Esophagus muscularis mucosa (tissue), 4 donors: ENCODE measurements around the gene FAM135A. TPM values are rescaled to one million over a fixed set of nuclear protein-coding genes. Genes with fewer than 3 reads are reported as not detected.
"Not testable (repeated sequence)": the region's sequence is repeated elsewhere in the genome, so short reads cannot be mapped to it uniquely, and the experiment has no call there.

Experiments
- DNase-seq: peaks from one replicate; pipeline ENCODE4 v3.0.0-alpha.2; 2017; ENCODE audit errors: extremely low spot score
- H3K27ac ChIP-seq, 4 donors: fragments of 200-600 bp; sonication (generic); replicated peaks in 1 of 4; 1 replicate in 3 of 4; 2 replicates in 1 of 4; pipeline ENCODE4 v1.5.1; 2016 to 2019; ENCODE audit warnings: mild to moderate bottlenecking in 1 of 4
- H3K27me3 ChIP-seq, 4 donors: fragments of 200-600 bp; sonication (generic); one replicate each; pipeline versions ENCODE4 v1.5.1 to v1.6.0; 2016 to 2019
- H3K36me3 ChIP-seq, 4 donors: fragments of 200-600 bp; sonication (generic); one replicate each; pipeline ENCODE4 v1.5.1; 2016 to 2019
- H3K4me1 ChIP-seq, 4 donors: fragments of 200-600 bp; sonication (generic); one replicate each; pipeline ENCODE4 v1.5.1; 2016 to 2019
- H3K4me3 ChIP-seq, 4 donors: fragments of 200-600 bp; sonication (generic); 1 replicate in 2 of 4; 2 replicates in 2 of 4; pipeline ENCODE4 v1.5.1; 2016 to 2019; ENCODE audit warnings: mild to moderate bottlenecking in 4 of 4, moderate library complexity in 1 of 4
- H3K9me3 ChIP-seq, 4 donors: fragments of 200-600 bp; sonication (generic); 1 replicate in 3 of 4; 2 replicates in 1 of 4; pipeline ENCODE4 v1.5.1; 2016 to 2019
- EP300 ChIP-seq: sonication (generic); formaldehyde crosslinking; IDR thresholded peaks from one replicate; pipeline ENCODE4 v1.6.1; 2017; ENCODE audit warnings: antibody characterized with exemption
- POLR2A ChIP-seq: fragments of 450-650 bp; IDR thresholded peaks from one replicate; pipeline ENCODE4 v1.6.1; 2017; ENCODE audit warnings: antibody characterized with exemption, moderate library complexity, mild to moderate bottlenecking, low read depth
- POLR2AphosphoS5 ChIP-seq, 2 donors: sonication (generic); formaldehyde crosslinking; IDR thresholded peaks; one replicate each; pipeline ENCODE4 v1.6.1; 2017; ENCODE audit warnings: antibody characterized with exemption in 2 of 2
- WGBS: methylation state at CpG from one replicate; pipeline ENCODE4 v1.1.5; 2018; 5-methylcytosine and 5-hydroxymethylcytosine counted together
- intact Hi-C: fragments of 100-400 bp; cut with DNase I; formaldehyde crosslinking; loops from one replicate; pipeline ENCODE4 v1.15.1; 2023
- total RNA-seq, 4 donors: library from RNA; depleted of rRNA; stranded (reverse); fragments of >200 nt; gene quantifications; one replicate each; pipeline versions ENCODE4 v1.1.0 to v1.2.1, GENCODE V29; 2016
- TF ChIP-seq, protein P1 (sequence below), 3 experiments: fragments of 200-600 bp in 2 of 3; fragments of 450-650 bp in 1 of 3; sonication (generic) in 2 of 3; IDR thresholded peaks; one replicate each; pipeline ENCODE4 v1.5.1; 2017 to 2019; ENCODE audit warnings: antibody characterized with exemption in 3 of 3, mild to moderate bottlenecking in 2 of 3, moderate library complexity in 1 of 3

Gene FAM135A
- total RNA-seq, 4 donors from 2014 or later: 14.8 to 21.3 (median 19.8) TPM

DNA sequence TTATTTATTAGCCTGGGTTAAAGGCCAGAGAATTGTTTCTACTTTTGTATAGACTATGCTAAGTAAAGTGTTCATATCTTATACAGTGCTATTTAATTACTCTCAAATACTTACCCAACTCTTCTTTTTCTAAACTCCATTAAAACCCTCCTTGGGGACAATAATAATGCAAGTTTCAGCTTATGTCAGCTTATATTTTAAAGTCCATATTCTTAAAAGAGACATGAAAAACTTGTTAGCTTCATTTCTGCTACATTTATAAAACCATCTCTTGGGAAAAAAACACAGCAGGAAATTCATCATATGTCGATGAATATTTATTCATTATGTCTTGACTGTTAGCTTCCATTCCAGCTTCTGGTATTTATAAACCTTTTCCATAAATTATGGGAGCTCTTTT is 81.5 kb downstream of the FAM135A start:
- no peak for TF ChIP-seq POLR2A
- no peak for TF ChIP-seq EP300
- TF ChIP-seq, protein P1, sequence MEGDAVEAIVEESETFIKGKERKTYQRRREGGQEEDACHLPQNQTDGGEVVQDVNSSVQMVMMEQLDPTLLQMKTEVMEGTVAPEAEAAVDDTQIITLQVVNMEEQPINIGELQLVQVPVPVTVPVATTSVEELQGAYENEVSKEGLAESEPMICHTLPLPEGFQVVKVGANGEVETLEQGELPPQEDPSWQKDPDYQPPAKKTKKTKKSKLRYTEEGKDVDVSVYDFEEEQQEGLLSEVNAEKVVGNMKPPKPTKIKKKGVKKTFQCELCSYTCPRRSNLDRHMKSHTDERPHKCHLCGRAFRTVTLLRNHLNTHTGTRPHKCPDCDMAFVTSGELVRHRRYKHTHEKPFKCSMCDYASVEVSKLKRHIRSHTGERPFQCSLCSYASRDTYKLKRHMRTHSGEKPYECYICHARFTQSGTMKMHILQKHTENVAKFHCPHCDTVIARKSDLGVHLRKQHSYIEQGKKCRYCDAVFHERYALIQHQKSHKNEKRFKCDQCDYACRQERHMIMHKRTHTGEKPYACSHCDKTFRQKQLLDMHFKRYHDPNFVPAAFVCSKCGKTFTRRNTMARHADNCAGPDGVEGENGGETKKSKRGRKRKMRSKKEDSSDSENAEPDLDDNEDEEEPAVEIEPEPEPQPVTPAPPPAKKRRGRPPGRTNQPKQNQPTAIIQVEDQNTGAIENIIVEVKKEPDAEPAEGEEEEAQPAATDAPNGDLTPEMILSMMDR (IDR thresholded peaks at IDR 0.05): no peak
- no peak for TF ChIP-seq POLR2AphosphoS5 (IDR thresholded peaks at IDR 0.05)
- DNase-seq: no peak
- 92% methylated on average over 1 of the region's 1 CpG for WGBS
- intact Hi-C loops: no loop called here
- H3K27me3 ChIP-seq: no peaks in the 10 kb centered on the region
- no peaks in the 10 kb centered on the region for H3K4me1 ChIP-seq
- H3K9me3 ChIP-seq: peaks cover 0 to 10% (median 0%) of the 10 kb centered on the region in 4 donors
- no peak overlapping the region for H3K4me3 ChIP-seq
- H3K27ac ChIP-seq: no peak overlapping the region
- H3K36me3 ChIP-seq: peaks cover 0 to 10% (median 0%) of the 10 kb centered on the region in 4 donors

DNA sequence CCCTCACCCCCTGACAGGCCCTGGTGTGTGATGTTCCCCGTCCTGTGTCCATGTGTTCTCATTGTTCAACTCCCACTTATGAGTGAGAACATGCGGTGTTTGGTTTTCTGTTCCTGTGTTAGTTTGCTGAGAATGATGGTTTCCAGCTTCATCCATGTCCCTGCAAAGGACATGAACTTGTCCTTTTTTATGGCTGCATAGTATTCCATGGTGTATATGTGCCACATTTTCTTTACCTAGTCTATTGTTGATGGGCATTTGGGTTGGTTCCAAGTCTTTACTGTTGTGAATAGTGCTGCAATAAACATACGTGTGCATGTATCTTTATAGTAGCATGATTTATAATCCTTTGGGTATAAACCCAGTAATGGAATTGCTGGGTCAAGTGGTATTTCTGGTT is 82.5 kb downstream of the FAM135A start:
- H3K27ac ChIP-seq, H3K4me3 ChIP-seq, H3K27me3 ChIP-seq, H3K4me1 ChIP-seq, H3K9me3 ChIP-seq, DNase-seq, intact Hi-C loops: not testable (repeated sequence)
- WGBS: 98% methylated on average over 3 of the region's 3 CpGs
- peaks cover 0 to 16% (median 3%) of the 10 kb centered on the region in 4 donors for H3K36me3 ChIP-seq

DNA sequence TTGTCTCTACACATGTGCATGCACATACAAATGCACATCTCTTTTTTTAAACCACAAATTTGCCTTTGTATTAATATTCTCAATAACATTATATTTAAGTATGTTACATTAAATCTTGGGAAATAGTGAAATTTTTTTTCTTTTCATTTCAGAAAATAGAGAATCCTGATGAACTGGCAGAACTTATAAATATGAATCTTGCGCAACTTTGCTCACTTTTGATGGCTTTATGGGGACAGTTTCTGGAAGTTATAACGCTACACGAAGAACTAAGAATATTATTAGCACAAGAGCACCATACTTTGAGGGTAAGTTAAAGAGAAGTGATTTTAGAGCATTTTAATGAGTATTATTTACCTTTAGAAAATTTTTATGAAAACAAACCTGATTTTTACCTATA is 89.2 kb downstream of the FAM135A start:
- WGBS: 97% methylated on average over 3 of the region's 3 CpGs
- Histone ChIP-seq H3K27me3 (no peaks in the 10 kb centered on the region), H3K4me3 (no peak overlapping the region), H3K9me3 (peaks cover 0 to 22% (median 7%) of the 10 kb centered on the region in 4 donors), H3K36me3 (peaks cover 21 to 64% (median 36%) of the 10 kb centered on the region in 4 donors), H3K27ac (no peak overlapping the region), H3K4me1 (no peaks in the 10 kb centered on the region)
- no peak for DNase-seq
- TF ChIP-seq, protein P1 (IDR thresholded peaks at IDR 0.05): no peak
- no peak for TF ChIP-seq EP300
- TF ChIP-seq POLR2AphosphoS5 (IDR thresholded peaks at IDR 0.05): no peak
- no peak for TF ChIP-seq POLR2A
- intact Hi-C loops: no loop called here

DNA sequence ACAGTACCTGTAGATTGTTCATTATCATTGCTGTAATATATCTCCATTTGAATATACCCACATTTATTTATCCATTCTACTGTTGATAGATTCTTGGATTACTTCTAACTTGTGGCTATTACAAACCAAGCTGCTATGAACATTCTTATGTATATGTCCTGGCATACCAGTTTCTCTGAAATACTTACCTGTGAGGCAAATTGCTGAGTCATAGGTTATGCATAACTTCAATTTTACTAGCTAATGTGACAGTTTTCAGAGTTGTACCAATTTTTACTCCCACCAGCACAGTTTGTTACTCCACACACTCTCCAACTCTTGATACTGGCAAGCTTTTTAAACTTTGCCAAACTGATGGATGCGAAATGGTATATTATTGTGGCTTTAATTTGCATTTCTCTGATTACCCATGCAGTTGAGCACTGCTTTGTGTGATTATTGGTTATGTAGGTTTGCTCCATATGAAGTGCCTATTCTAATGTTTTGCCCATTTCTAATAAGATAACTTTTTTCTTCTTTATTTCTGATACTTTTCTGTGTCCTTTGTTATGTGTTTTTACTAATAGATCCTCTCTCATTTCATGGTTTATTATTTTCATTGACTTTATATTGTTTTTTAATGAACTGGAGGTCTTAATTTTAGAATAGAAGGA is 90.6 kb downstream of the FAM135A start:
- intact Hi-C loops: no loop called here
- H3K36me3 ChIP-seq: peaks cover 21 to 64% (median 36%) of the 10 kb centered on the region in 4 donors
- H3K4me3 ChIP-seq: no peak overlapping the region
- H3K4me1 ChIP-seq: no peaks in the 10 kb centered on the region
- TF ChIP-seq POLR2A (no peak), EP300 (no peak), POLR2AphosphoS5 (IDR thresholded peaks at IDR 0.05) (no peak)
- TF ChIP-seq, protein P1 (IDR thresholded peaks at IDR 0.05): no peak
- no peak for DNase-seq
- 100% methylated on average over 1 of the region's 1 CpG for WGBS
- no peaks in the 10 kb centered on the region for H3K27me3 ChIP-seq
- H3K27ac ChIP-seq: no peak overlapping the region
- H3K9me3 ChIP-seq: peaks cover 0 to 19% (median 7%) of the 10 kb centered on the region in 4 donors

DNA sequence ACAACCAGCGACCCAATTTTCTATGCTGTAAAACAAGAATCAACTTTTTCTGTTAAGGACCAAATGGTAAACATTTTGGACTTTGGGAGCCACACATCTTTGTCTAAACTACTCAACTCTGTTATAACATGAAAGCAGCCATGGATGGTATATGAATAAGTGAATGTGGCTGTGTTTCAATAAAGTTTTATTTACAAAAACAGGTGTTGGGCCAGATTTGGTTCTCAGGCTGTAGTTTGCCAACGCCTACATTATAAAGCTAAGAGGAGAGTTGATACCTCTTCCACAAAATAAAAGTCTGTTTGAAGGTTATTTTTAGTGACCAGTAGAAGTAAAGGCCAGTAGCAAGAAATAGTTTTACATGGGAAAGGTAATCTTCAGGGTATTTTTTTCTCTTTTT is 93.0 kb downstream of the FAM135A start:
- H3K27me3 ChIP-seq: no peaks in the 10 kb centered on the region
- WGBS: 100% methylated on average over 2 of the region's 2 CpGs
- H3K4me1 ChIP-seq: no peaks in the 10 kb centered on the region
- intact Hi-C loops: no loop called here
- no peak for TF ChIP-seq EP300
- no peak for TF ChIP-seq POLR2AphosphoS5 (IDR thresholded peaks at IDR 0.05)
- TF ChIP-seq POLR2A: no peak
- TF ChIP-seq, protein P1 (IDR thresholded peaks at IDR 0.05): no peak
- peaks cover 21 to 48% (median 28%) of the 10 kb centered on the region in 4 donors for H3K36me3 ChIP-seq
- DNase-seq: no peak
- peaks cover 0 to 12% (median 7%) of the 10 kb centered on the region in 4 donors for H3K9me3 ChIP-seq
- no peak overlapping the region for H3K4me3 ChIP-seq
- H3K27ac ChIP-seq: no peak overlapping the region
